Non-pigmented ciliary epithelial cell (primary cell): ENCODE measurements around the gene RNF151.
"Not testable (repeated sequence)": the region's sequence is repeated elsewhere in the genome, so short reads cannot be mapped to it uniquely, and the experiment has no call there.

Experiments
- DNase-seq: peaks from one replicate; pipeline ENCODE4 v3.0.0-alpha.2; 2010; ENCODE audit warnings: low read depth

Gene RNF151

GRCh38 chr16:1939833-1940232, 26.8 kb upstream of the RNF151 start:
- not testable (repeated sequence) for DNase-seq

- no peak for DNase-seq
Observed at GRCh38 chr16:1940273-1941161, 26.1 kb upstream of the RNF151 start.

GRCh38 chr16:1941162-1942046, 25.3 kb upstream of the RNF151 start:
- no peak for DNase-seq

GRCh38 chr16:1942047-1942809, 24.4 kb upstream of the RNF151 start:
- no peak for DNase-seq

- DNase-seq, result peak; percentile 88
Observed at GRCh38 chr16:1942810-1943726, 23.6 kb upstream of the RNF151 start, which contains the start of gene MSRB1. Gene MSRB1 (minus strand): TSS chr16:1943199. CDS start chr16:1943156, 43 bp downstream.

GRCh38 chr16:1944612-1945199, 21.9 kb upstream of the RNF151 start:
- no peak for DNase-seq

GRCh38 chr16:1945559-1946391, 20.9 kb upstream of the RNF151 start:
- DNase-seq, result no peak

GRCh38 chr16:1946495-1947368, 19.9 kb upstream of the RNF151 start:
- DNase-seq, result no peak

- no peak for DNase-seq
Observed at GRCh38 chr16:1947369-1947670, 19.3 kb upstream of the RNF151 start.

GRCh38 chr16:1949507-1949906, 17.1 kb upstream of the RNF151 start:
- no peak for DNase-seq

GRCh38 chr16:1950047-1950446, 16.6 kb upstream of the RNF151 start:
- no peak for DNase-seq

- DNase-seq, result no peak
Observed at GRCh38 chr16:1950559-1950958, 16.1 kb upstream of the RNF151 start.

GRCh38 chr16:1953734-1954133, 12.9 kb upstream of the RNF151 start:
- DNase-seq, result no peak

GRCh38 chr16:1957434-1958142, 9.1 kb upstream of the RNF151 start:
- DNase-seq, result not testable (repeated sequence)

- not testable (repeated sequence) for DNase-seq
Observed at GRCh38 chr16:1958143-1958491, 8.5 kb upstream of the RNF151 start.

- no peak for DNase-seq
Observed at GRCh38 chr16:1958715-1959268, 7.9 kb upstream of the RNF151 start.

GRCh38 chr16:1959269-1960039, 7.2 kb upstream of the RNF151 start, which contains the start of gene NDUFB10:
Gene NDUFB10 (plus strand): TSS chr16:1959538. CDS start chr16:1959625, 87 bp downstream.
- DNase-seq, result no peak
